Activated naive CD4-positive, alpha-beta T cell treated with anti-CD3 and anti-CD28 coated beads, Interleukin-2, amount 50 U/mL, for 16 hours (primary cell): Measurements from ENCODE around the gene DLG1.
"Not testable (repeated sequence)": the region's sequence is repeated elsewhere in the genome, so short reads cannot be mapped to it uniquely, and the experiment has no call there.

Source experiments
- DNase-seq: peaks from one replicate; pipeline ENCODE4 v3.0.0-alpha.2; 2020

DLG1 gene

GRCh38 chr3:197068077-197068476 is 230.3 kb downstream of the DLG1 start:
- DNase-seq: no peak

- no peak for DNase-seq
Measured at GRCh38 chr3:197064771-197065170, 233.6 kb downstream of the DLG1 start.

- DNase-seq: no peak
Measured at GRCh38 chr3:197062446-197062845, 236.0 kb downstream of the DLG1 start.

- not testable (repeated sequence) for DNase-seq
Measured at GRCh38 chr3:197051637-197052036, 246.8 kb downstream of the DLG1 start.

GRCh38 chr3:197050511-197050910 is 247.9 kb downstream of the DLG1 start:
- no peak for DNase-seq

GRCh38 chr3:197042539-197042938 is 255.9 kb downstream of the DLG1 start:
- DNase-seq: no peak

- no peak for DNase-seq
Measured at GRCh38 chr3:197041875-197042488, 256.4 kb downstream of the DLG1 start.

GRCh38 chr3:197040658-197041057 is 257.8 kb downstream of the DLG1 start:
- no peak for DNase-seq

GRCh38 chr3:197038679-197039462 is 259.5 kb downstream of the DLG1 start:
- DNase-seq: no peak

- no peak for DNase-seq
Measured at GRCh38 chr3:197035577-197035976, 262.8 kb downstream of the DLG1 start.

GRCh38 chr3:197034778-197035177 is 263.6 kb downstream of the DLG1 start:
- not testable (repeated sequence) for DNase-seq

GRCh38 chr3:197033764-197034163 is 264.6 kb downstream of the DLG1 start:
- DNase-seq: not testable (repeated sequence)

- no peak for DNase-seq
Measured at GRCh38 chr3:197031315-197032285, 266.8 kb downstream of the DLG1 start.

- DNase-seq: no peak
Measured at GRCh38 chr3:197030379-197031314, 267.8 kb downstream of the DLG1 start.

GRCh38 chr3:197029511-197030167 is 268.8 kb downstream of the DLG1 start, which contains the start of gene MELTF:
Gene MELTF (minus strand): TSS chr3:197029817. CDS start chr3:197029702, 115 bp downstream.
- DNase-seq: peak; percentile 76

GRCh38 chr3:197028728-197029510 is 269.5 kb downstream of the DLG1 start:
- DNase-seq: no peak

- no peak for DNase-seq
Measured at GRCh38 chr3:197027896-197028727, 270.3 kb downstream of the DLG1 start.

GRCh38 chr3:197027151-197027895 is 271.1 kb downstream of the DLG1 start:
- DNase-seq: no peak

GRCh38 chr3:197026481-197026866 is 271.9 kb downstream of the DLG1 start:
- no peak for DNase-seq
